GM23338 (cell line): Measurements from ENCODE around the gene SHISAL2A. TPM values are rescaled to one million over a fixed set of nuclear protein-coding genes. Genes with fewer than 3 reads are reported as not detected.
"Not testable (repeated sequence)": the region's sequence is repeated elsewhere in the genome, so short reads cannot be mapped to it uniquely, and the experiment has no call there.

Experiments
- ATAC-seq: fragments of 200-7000 bp; cut with Tn5 transposase; 3 replicates; pipeline ENCODE4 v1.9.1; 2020
- DNase-seq: peaks from one replicate; pipeline ENCODE4 v3.0.0-alpha.2; 2015; ENCODE audit warnings: low spot score
- H2AFZ ChIP-seq: fragments of 200-600 bp; sonication (generic); 2 replicates; pipeline ENCODE4 v1.8.0; 2016; ENCODE audit warnings: antibody characterized with exemption, mild to moderate bottlenecking, moderate library complexity
- H3F3A ChIP-seq: fragments of 200-600 bp; sonication (generic); replicated peaks from 2 replicates; pipeline ENCODE4 v1.8.0; 2017; ENCODE audit warnings: antibody characterized with exemption, mixed run types, low read depth
- H3K27ac ChIP-seq: fragments of 200-600 bp; sonication (generic); 2 replicates; pipeline ENCODE4 v1.6.1; 2016; ENCODE audit warnings: low read depth
- H3K27me3 ChIP-seq: fragments of 200-600 bp; sonication (generic); 2 replicates; pipeline ENCODE4 v1.8.0; 2016; ENCODE audit warnings: mild to moderate bottlenecking, mixed run types, moderate library complexity; ENCODE audit not compliant: insufficient read depth
- H3K36me3 ChIP-seq: fragments of 200-600 bp; sonication (generic); 2 replicates; pipeline ENCODE4 v1.8.0; 2016; ENCODE audit warnings: mild to moderate bottlenecking; ENCODE audit not compliant: insufficient read depth
- H3K4me1 ChIP-seq: fragments of 200-600 bp; sonication (generic); 2 replicates; pipeline ENCODE4 v1.8.0; 2016; ENCODE audit warnings: mild to moderate bottlenecking, moderate library complexity; ENCODE audit not compliant: insufficient read depth
- H3K4me2 ChIP-seq: fragments of 200-600 bp; sonication (generic); 2 replicates; pipeline ENCODE4 v1.7.1; 2017; ENCODE audit warnings: mixed run types
- H3K4me3 ChIP-seq: fragments of 200-600 bp; sonication (generic); 2 replicates; pipeline ENCODE4 v1.6.1; 2016; ENCODE audit warnings: mixed run types
- H3K79me2 ChIP-seq: fragments of 200-600 bp; sonication (generic); replicated peaks from 2 replicates; pipeline ENCODE4 v1.8.0; 2017; ENCODE audit warnings: mild to moderate bottlenecking; ENCODE audit not compliant: insufficient read depth
- H3K9me2 ChIP-seq: fragments of 200-600 bp; sonication (generic); 2 replicates; pipeline ENCODE4 v1.8.0; 2017; ENCODE audit not compliant: insufficient read depth
- H4K20me1 ChIP-seq: fragments of 200-600 bp; sonication (generic); replicated peaks from 2 replicates; pipeline ENCODE4 v1.8.0; 2017; ENCODE audit warnings: mild to moderate bottlenecking; ENCODE audit not compliant: insufficient read depth
- H3K27ac Mint-ChIP-seq: 2 replicates; pipeline ENCODE4 v1.8.0; 2020; ENCODE audit warnings: inconsistent platforms, mild to moderate bottlenecking, moderate library complexity, mixed read lengths
- H3K27me3 Mint-ChIP-seq: 3 replicates; pipeline ENCODE4 v1.8.0; 2022; ENCODE audit warnings: low read depth, mild to moderate bottlenecking, moderate library complexity, mixed read lengths, inconsistent platforms; ENCODE audit not compliant: insufficient read depth, poor library complexity
- H3K36me3 Mint-ChIP-seq: 3 replicates; pipeline ENCODE4 v1.8.0; 2021; ENCODE audit warnings: low read depth, mild to moderate bottlenecking, inconsistent platforms, moderate library complexity, mixed read lengths
- H3K4me1 Mint-ChIP-seq: 3 replicates; pipeline ENCODE4 v1.8.0; 2020; ENCODE audit warnings: mild to moderate bottlenecking, inconsistent platforms, mixed read lengths
- H3K4me3 Mint-ChIP-seq: 3 replicates; pipeline ENCODE4 v1.8.0; 2021; ENCODE audit warnings: moderate library complexity, mild to moderate bottlenecking, inconsistent platforms, mixed read lengths
- H3K9me3 Mint-ChIP-seq: 3 replicates; pipeline ENCODE4 v1.8.0; 2020; ENCODE audit warnings: moderate library complexity, mild to moderate bottlenecking, inconsistent platforms, mixed read lengths
- CTCF ChIP-seq, 2 experiments: fragments of 200-600 bp in 1 of 2; sonication (generic) in 1 of 2; conservative IDR thresholded peaks; 2 replicates each; pipeline versions ENCODE4 v1.5.1 to v1.6.1; 2016 to 2017; ENCODE audit warnings: antibody characterized with exemption in 2 of 2, low read depth in 2 of 2, mild to moderate bottlenecking in 2 of 2, moderate library complexity in 1 of 2
- EZH2 ChIP-seq: fragments of 200-600 bp; sonication (generic); IDR thresholded peaks from one replicate; pipeline ENCODE4 v1.8.0; 2017; ENCODE audit warnings: antibody characterized with exemption, mild to moderate bottlenecking, low read depth; ENCODE audit not compliant: unreplicated experiment
- REST ChIP-seq: IDR thresholded peaks from one replicate; pipeline ENCODE4 v1.6.1; 2018; ENCODE audit warnings: antibody characterized with exemption; ENCODE audit not compliant: unreplicated experiment
- STAT1 ChIP-seq: IDR thresholded peaks from one replicate; pipeline ENCODE4 v1.6.1; 2016; ENCODE audit warnings: antibody characterized with exemption; ENCODE audit not compliant: unreplicated experiment
- ZNF331 ChIP-seq: fragments of 250-450 bp; sonication (Bioruptor Pico); IDR thresholded peaks from 2 replicates; pipeline ENCODE4 v1.5.0; 2020; ENCODE audit warnings: low read depth, mild to moderate bottlenecking, moderate library complexity
- polyA plus RNA-seq: library from polyadenylated mRNA; unstranded; fragments of >200 nt; fragmentation: Nextera tagmentation; extraction: Ambion mirVana; gene quantifications from 2 replicates; pipeline ENCODE4 v1.2.1, GENCODE V29; 2016
- total RNA-seq: library from RNA; depleted of rRNA; stranded (reverse); fragments of >200 nt; shearing (Covaris generic); gene quantifications from 2 replicates; pipeline ENCODE4 v1.2.3, GENCODE V29; 2014

Gene SHISAL2A
- total and polyA plus RNA-seq, 2 experiments from 2014 or later = 0.10 to 1.2 TPM

- TF ChIP-seq CTCF (conservative IDR thresholded peaks at IDR 0.05; ENCODE audit: low read depth in 2 of 2) = no peak
- TF ChIP-seq ZNF331 (CRISPR knock-in tag) = no peak
- TF ChIP-seq REST = no peak
- no peak for TF ChIP-seq STAT1
These were observed 58.9 kb downstream of the SHISAL2A start (continued) for GRCh38 chr1:52691821-52692220.

- H3K79me2 ChIP-seq = peaks cover 58% of the 10 kb centered on the region
- no peak overlapping the region for H3K27ac ChIP-seq
- ATAC-seq (no peak), DNase-seq (no peak)
- no peak overlapping the region for H3K4me3 Mint-ChIP-seq
- no peak overlapping the region for H2AFZ ChIP-seq
- H3K4me1 ChIP-seq = peaks cover 9% of the 10 kb centered on the region
- H3K4me1 Mint-ChIP-seq = peaks cover 7% of the 10 kb centered on the region; the same call in 1 of the 3 replicates
- H3K36me3 ChIP-seq = peaks cover 14% of the 10 kb centered on the region
- H3K27ac Mint-ChIP-seq = no peak overlapping the region
- peaks cover 9% of the 10 kb centered on the region for H3K27me3 Mint-ChIP-seq
- H3F3A ChIP-seq = peaks cover 3% of the 10 kb centered on the region; the same call in 1 of the 2 replicates
- H3K27me3 ChIP-seq = no peaks in the 10 kb centered on the region
- H3K9me3 Mint-ChIP-seq = peaks cover 7% of the 10 kb centered on the region; the same call in 2 of the 3 replicates
- H4K20me1 ChIP-seq = peaks cover 27% of the 10 kb centered on the region
- TF ChIP-seq ZNF331 (CRISPR knock-in tag) (no peak), STAT1 (no peak), EZH2 (no peak), CTCF (conservative IDR thresholded peaks at IDR 0.05; ENCODE audit: low read depth in 2 of 2) (no peak)
- H3K4me2 ChIP-seq = no peak overlapping the region
- peaks cover 72% of the 10 kb centered on the region for H3K36me3 Mint-ChIP-seq
- H3K9me2 ChIP-seq = no peaks in the 10 kb centered on the region
- H3K4me3 ChIP-seq = no peak overlapping the region
These were observed 59.7 kb downstream of the SHISAL2A start for GRCh38 chr1:52692697-52693096.

- not testable (repeated sequence) for H2AFZ ChIP-seq, H3F3A ChIP-seq, DNase-seq, H3K27ac Mint-ChIP-seq, H3K27ac ChIP-seq, H3K27me3 ChIP-seq, H3K4me1 ChIP-seq, H3K4me3 ChIP-seq, H3K4me1 Mint-ChIP-seq, H3K9me2 ChIP-seq, H3K4me2 ChIP-seq, H3K4me3 Mint-ChIP-seq, ATAC-seq
- H3K36me3 Mint-ChIP-seq = peaks cover 69% of the 10 kb centered on the region
- peaks cover 13% of the 10 kb centered on the region for H3K27me3 Mint-ChIP-seq
- Histone ChIP-seq H4K20me1 (peaks cover 27% of the 10 kb centered on the region), H3K79me2 (peaks cover 59% of the 10 kb centered on the region), H3K36me3 (peaks cover 14% of the 10 kb centered on the region)
- peaks cover 11% of the 10 kb centered on the region; the same call in 2 of the 3 replicates for H3K9me3 Mint-ChIP-seq
These were observed 60.4 kb downstream of the SHISAL2A start for GRCh38 chr1:52693351-52693750.
